Prostate gland (tissue), 2 donors: Measurements from ENCODE around the gene WWOX. TPM values are rescaled to one million over a fixed set of nuclear protein-coding genes. Genes with fewer than 3 reads are reported as not detected.

ENCODE experiments used
- DNase-seq: peaks from one replicate; pipeline ENCODE4 v3.0.0-alpha.2; 2019; ENCODE audit warnings: low spot score
- H3K27ac ChIP-seq, 2 donors: fragments of 200-600 bp; sonication (generic); 2 replicates each; pipeline ENCODE4 v1.5.1; 2017 to 2019
- H3K27me3 ChIP-seq: fragments of 200-600 bp; sonication (generic); replicated peaks from 2 replicates; pipeline ENCODE4 v1.5.1; 2019; ENCODE audit not compliant: insufficient read depth
- H3K36me3 ChIP-seq, 2 donors: fragments of 200-600 bp; sonication (generic); 1 replicate in 1 of 2; 2 replicates in 1 of 2; pipeline versions ENCODE4 v1.5.1 to v1.8.1; 2017 to 2019
- H3K4me1 ChIP-seq: fragments of 200-600 bp; sonication (generic); replicated peaks from 2 replicates; pipeline ENCODE4 v1.5.1; 2019
- H3K4me3 ChIP-seq, 2 donors: fragments of 200-600 bp; sonication (generic); 2 replicates each; pipeline ENCODE4 v1.5.1; 2017 to 2019
- H3K9me3 ChIP-seq: fragments of 200-600 bp; sonication (generic); 2 replicates; pipeline ENCODE4 v1.5.1; 2017
- POLR2A ChIP-seq: fragments of 450-650 bp; IDR thresholded peaks from one replicate; pipeline ENCODE4 v1.6.1; 2016; ENCODE audit warnings: antibody characterized with exemption, mild to moderate bottlenecking
- POLR2AphosphoS5 ChIP-seq: sonication (generic); formaldehyde crosslinking; IDR thresholded peaks from one replicate; pipeline ENCODE4 v1.6.1; 2017; ENCODE audit warnings: antibody characterized with exemption
- WGBS: methylation state at CpG from one replicate; pipeline ENCODE4 v1.1.5; 2018; 5-methylcytosine and 5-hydroxymethylcytosine counted together
- intact Hi-C: fragments of 100-400 bp; cut with DNase I; formaldehyde crosslinking; loops from one replicate; pipeline ENCODE4 v1.14.2; 2022
- total RNA-seq, 2 donors: library from RNA; depleted of rRNA; stranded (reverse); fragments of >200 nt; gene quantifications; one replicate each; pipeline ENCODE4 v1.1.0, GENCODE V29; 2016
- TF ChIP-seq, protein P1 (sequence below), 4 experiments: fragments of 200-600 bp in 2 of 4; fragments of 450-650 bp in 2 of 4; sonication (generic) in 2 of 4; IDR thresholded peaks; 1 replicate in 3 of 4; 2 replicates in 1 of 4; pipeline ENCODE4 v1.5.1; 2016 to 2019; ENCODE audit warnings: antibody characterized with exemption in 4 of 4, mild to moderate bottlenecking in 2 of 4, moderate library complexity in 2 of 4

The WWOX gene
- total RNA-seq, 2 donors from 2014 or later, result 93.2 to 99.4 TPM

GRCh38 chr16:78430281-78430680 lies 330.8 kb downstream of the WWOX start:
- Histone ChIP-seq H3K36me3 (no peaks in the 10 kb centered on the region), H3K9me3 (no peaks in the 10 kb centered on the region), H3K4me1 (no peaks in the 10 kb centered on the region), H3K4me3 (no peak overlapping the region), H3K27ac (no peak overlapping the region), H3K27me3 (no peaks in the 10 kb centered on the region)
- DNase-seq, result no peak
- WGBS, result 98% methylated on average over 4 of the region's 4 CpGs
- intact Hi-C loops, result no loop called here
- TF ChIP-seq, protein P1, sequence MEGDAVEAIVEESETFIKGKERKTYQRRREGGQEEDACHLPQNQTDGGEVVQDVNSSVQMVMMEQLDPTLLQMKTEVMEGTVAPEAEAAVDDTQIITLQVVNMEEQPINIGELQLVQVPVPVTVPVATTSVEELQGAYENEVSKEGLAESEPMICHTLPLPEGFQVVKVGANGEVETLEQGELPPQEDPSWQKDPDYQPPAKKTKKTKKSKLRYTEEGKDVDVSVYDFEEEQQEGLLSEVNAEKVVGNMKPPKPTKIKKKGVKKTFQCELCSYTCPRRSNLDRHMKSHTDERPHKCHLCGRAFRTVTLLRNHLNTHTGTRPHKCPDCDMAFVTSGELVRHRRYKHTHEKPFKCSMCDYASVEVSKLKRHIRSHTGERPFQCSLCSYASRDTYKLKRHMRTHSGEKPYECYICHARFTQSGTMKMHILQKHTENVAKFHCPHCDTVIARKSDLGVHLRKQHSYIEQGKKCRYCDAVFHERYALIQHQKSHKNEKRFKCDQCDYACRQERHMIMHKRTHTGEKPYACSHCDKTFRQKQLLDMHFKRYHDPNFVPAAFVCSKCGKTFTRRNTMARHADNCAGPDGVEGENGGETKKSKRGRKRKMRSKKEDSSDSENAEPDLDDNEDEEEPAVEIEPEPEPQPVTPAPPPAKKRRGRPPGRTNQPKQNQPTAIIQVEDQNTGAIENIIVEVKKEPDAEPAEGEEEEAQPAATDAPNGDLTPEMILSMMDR (IDR thresholded peaks at IDR 0.05), result no peak
- TF ChIP-seq POLR2A (no peak), POLR2AphosphoS5 (no peak)

DNA sequence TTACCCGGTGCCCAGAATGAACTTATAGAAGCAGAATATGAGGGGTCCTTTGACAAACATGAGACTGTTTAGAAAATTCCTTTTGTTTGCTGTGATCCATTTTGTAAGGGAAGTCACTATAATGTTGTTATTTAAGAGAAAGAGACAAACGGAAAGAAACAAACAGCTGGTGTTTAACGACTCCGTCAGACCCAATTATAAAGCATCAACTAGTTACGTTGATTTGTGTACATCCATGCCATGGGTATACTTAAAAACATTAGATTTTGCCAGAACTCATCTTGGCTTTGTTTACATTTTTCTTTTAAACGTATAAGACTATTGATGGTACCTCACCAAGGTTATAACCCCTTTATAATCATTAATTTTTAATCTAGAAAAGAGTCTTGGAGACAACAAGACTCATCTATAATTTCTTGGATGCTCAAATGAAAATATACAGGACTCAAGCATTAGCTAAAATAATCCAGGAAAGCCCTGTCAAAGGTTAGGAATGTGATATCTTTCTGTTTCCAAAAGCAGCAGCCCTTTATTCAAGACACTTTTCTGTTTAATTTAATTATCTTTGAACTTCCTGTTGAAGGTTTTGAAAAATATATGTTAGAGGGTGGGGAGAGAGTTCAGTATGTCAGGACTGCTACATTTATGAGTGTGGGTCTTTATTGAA lies 331.7 kb downstream of the WWOX start:
- TF ChIP-seq POLR2AphosphoS5, result no peak
- no peak for TF ChIP-seq POLR2A
- TF ChIP-seq, protein P1 (IDR thresholded peaks at IDR 0.05), result no peak
- Histone ChIP-seq H3K27ac (no peak overlapping the region), H3K9me3 (no peaks in the 10 kb centered on the region), H3K36me3 (no peaks in the 10 kb centered on the region), H3K4me3 (no peak overlapping the region), H3K4me1 (no peaks in the 10 kb centered on the region), H3K27me3 (no peaks in the 10 kb centered on the region)
- intact Hi-C loops, result no loop called here
- no peak for DNase-seq
- WGBS, result 85% methylated on average over 6 of the region's 6 CpGs

- no peak for TF ChIP-seq POLR2A
- TF ChIP-seq POLR2AphosphoS5, result no peak
- TF ChIP-seq, protein P1 (IDR thresholded peaks at IDR 0.05), result no peak
- intact Hi-C loops, result no loop called here
- WGBS, result 98% methylated on average over 3 of the region's 3 CpGs
- H3K27me3 ChIP-seq, result no peaks in the 10 kb centered on the region
- no peak for DNase-seq
- no peaks in the 10 kb centered on the region for H3K4me1 ChIP-seq
- no peaks in the 10 kb centered on the region for H3K9me3 ChIP-seq
- no peak overlapping the region for H3K27ac ChIP-seq
- H3K36me3 ChIP-seq, result no peaks in the 10 kb centered on the region
- no peak overlapping the region for H3K4me3 ChIP-seq
Observed at GRCh38 chr16:78431701-78432100, 332.2 kb downstream of the WWOX start.

DNA sequence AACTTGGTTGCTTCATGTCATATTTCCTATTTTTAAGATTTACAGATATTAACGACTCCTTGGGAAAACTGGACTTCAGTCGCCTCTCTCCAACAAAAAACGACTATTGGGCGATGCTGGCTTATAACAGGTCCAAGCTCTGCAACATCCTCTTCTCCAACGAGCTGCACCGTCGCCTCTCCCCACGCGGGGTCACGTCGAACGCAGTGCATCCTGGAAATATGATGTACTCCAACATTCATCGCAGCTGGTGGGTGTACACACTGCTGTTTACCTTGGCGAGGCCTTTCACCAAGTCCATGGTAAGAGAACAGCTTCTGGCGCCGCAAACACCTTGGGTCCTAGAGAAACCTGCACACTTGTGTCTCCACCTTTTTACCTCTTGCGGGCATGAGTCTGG lies 333.0 kb downstream of the WWOX start:
- intact Hi-C loops, result no loop called here
- Histone ChIP-seq H3K4me3 (no peak overlapping the region), H3K36me3 (no peaks in the 10 kb centered on the region), H3K27ac (no peak overlapping the region), H3K9me3 (no peaks in the 10 kb centered on the region), H3K4me1 (no peaks in the 10 kb centered on the region), H3K27me3 (no peaks in the 10 kb centered on the region)
- DNase-seq, result no peak
- TF ChIP-seq, protein P1 (IDR thresholded peaks at IDR 0.05), result no peak
- TF ChIP-seq POLR2A (no peak), POLR2AphosphoS5 (no peak)
- WGBS, result 96% methylated on average over 17 of the region's 17 CpGs

DNA sequence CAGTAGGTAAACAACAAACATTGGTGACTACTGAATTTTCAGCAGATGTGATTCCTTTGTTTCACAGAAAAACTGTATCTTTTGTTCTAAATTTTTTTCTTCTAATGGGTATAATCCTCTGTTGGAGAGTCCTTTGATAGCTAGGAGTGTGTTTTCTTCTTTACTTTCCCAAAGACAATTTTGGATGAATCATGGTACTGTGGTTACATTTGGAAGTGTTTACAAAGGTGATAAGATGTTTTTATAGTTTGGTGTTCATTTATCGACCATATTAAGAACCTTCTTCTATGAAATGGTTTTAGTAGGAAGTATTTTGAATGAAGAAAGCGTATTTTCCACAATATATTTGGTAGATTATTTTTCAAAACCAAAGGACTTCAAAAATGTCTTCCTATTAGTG lies 333.7 kb downstream of the WWOX start:
- no peak for DNase-seq
- no peaks in the 10 kb centered on the region for H3K9me3 ChIP-seq
- WGBS, result 76% methylated on average over 2 of the region's 2 CpGs
- no peaks in the 10 kb centered on the region for H3K4me1 ChIP-seq
- no peak overlapping the region for H3K27ac ChIP-seq
- H3K36me3 ChIP-seq, result no peaks in the 10 kb centered on the region
- H3K27me3 ChIP-seq, result no peaks in the 10 kb centered on the region
- TF ChIP-seq POLR2AphosphoS5, result no peak
- TF ChIP-seq, protein P1 (IDR thresholded peaks at IDR 0.05), result no peak
- TF ChIP-seq POLR2A, result no peak
- H3K4me3 ChIP-seq, result no peak overlapping the region
- intact Hi-C loops, result no loop called here
